ENCODE measurements around the gene ECE2.

Gene ECE2

DNA sequence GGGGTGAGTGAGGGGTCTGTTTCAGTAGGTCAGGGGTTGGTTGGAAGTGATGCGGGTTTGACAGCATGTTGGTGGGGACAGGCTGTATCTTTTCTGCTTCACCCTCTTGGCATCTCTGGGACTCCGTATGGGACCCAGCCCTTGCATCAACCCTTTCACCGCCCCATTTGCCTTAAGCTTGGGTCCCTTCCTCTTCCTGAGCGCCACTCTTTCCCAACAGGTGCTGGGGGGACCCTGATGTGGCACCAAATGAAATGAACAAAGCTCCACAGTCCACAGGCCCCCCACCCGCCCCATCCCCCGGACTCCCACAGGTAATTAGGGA, 39.7 kb downstream of the ECE2 start:
- DNase-seq, result peak in 2 of 6 experiments; percentile 36 to 48

- DNase-seq, result peak in 2 of 6 experiments; percentile 9 to 28
Measured at GRCh38 chr3:184315871-184316661, 40.2 kb downstream of the ECE2 start.

DNA sequence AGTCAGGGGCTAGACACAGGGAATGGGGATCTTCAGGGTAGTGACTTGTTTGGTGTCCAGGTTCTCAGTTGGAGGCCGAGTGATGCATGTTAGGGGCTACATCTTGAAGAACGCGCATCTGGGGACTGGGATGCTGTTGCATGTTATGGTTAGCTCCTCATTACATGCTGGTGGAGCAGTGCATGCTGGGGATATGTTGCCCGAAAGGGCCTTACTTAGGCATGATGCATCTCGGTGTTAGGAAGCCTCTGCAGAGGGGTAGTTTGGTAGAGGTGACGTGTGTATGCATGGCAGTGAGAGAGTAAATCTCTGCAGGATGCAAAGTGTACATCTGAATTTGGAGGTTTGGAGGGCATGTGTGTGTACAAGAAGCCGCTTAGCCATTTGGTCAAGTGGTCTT, 41.0 kb downstream of the ECE2 start:
- DNase-seq, result no peak

DNA sequence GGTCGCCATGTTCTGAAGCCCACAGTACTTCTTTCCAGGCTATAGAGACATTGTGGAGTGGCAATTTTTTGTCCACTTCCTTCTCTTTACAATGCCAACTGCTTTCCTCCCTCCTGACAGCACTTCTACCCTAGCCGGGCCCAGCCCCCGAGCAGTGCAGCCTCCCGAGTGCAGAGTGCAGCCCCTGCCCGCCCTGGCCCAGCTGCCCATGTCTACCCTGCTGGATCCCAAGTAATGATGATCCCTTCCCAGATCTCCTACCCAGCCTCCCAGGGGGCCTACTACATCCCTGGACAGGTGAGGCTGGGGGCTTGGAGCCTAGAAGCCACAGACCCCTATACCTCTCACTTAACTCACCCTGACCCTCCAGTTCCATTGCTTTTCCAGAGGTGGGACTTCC, 41.4 kb downstream of the ECE2 start:
- DNase-seq, result no peak

DNA sequence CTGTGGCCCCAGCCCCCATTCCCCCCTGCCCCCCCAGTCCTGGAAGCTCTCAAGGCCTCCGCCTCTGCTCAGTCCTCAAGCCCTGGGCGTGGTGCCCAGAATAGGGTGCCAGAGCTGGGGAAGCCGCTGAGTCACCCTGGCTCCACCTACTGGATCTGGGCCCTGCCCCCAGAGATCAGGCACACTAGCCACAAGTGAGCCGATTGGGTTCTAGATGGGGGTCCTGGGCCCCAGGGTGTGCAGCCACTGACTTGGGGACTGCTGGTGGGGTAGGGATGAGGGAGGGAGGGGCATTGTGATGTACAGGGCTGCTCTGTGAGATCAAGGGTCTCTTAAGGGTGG, 44.3 kb downstream of the ECE2 start:
- DNase-seq, result no peak

DNA sequence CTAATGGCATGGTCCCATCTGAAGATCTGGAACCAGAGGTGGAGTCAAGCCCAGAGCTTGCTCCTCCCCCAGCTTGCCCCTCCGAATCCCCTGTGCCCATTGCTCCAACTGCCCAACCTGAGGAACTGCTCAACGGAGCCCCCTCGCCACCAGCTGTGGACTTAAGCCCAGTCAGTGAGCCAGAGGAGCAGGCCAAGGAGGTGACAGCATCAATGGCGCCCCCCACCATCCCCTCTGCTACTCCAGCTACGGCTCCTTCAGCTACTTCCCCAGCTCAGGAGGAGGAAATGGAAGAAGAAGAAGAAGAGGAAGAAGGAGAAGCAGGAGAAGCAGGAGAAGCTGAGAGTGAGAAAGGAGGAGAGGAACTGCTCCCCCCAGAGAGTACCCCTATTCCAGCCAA, 45.8 kb downstream of the ECE2 start:
- DNase-seq, result no peak

DNA sequence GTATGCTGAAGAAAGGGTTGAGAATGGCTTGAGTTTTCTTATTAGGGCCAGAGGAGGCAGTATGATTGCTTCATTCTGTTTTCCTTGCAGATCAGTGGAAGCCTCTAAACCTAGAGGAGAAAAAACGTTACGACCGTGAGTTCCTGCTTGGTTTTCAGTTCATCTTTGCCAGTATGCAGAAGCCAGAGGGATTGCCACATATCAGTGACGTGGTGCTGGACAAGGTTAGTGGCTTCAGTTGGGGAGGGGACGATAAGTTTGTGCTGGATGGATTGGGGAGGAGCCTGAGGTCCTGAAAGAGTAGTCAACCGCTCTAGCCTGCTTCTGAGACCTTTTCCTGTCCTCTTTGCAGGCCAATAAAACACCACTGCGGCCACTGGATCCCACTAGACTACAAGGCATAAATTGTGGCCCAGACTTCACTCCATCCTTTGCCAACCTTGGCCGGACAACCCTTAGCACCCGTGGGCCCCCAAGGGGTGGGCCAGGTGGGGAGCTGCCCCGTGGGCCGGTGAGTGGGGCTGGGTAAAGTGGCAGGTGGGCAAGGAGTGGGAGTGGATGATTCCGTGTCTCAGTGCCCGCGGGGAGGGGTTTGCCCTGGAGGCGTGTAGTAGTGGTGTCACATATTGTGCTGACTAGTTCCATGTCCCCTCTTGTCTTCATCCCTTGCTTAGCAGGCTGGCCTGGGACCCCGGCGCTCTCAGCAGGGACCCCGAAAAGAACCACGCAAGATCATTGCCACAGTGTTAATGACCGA, 47.1 kb downstream of the ECE2 start:
- no peak for DNase-seq

DNA sequence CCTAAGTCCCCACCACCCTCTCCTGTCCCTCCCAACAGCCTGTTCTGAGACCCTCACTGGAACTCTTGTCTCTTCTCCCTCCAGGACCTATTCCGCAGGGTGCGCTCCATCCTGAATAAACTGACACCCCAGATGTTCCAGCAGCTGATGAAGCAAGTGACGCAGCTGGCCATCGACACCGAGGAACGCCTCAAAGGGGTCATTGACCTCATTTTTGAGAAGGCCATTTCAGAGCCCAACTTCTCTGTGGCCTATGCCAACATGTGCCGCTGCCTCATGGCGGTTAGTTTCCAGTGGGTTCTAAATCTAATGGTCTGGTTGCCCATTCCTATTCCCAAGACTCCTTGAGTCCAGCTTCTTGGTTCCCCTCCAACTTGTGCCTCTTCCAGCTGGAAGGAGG, 47.9 kb downstream of the ECE2 start:
- DNase-seq, result no peak

DNA sequence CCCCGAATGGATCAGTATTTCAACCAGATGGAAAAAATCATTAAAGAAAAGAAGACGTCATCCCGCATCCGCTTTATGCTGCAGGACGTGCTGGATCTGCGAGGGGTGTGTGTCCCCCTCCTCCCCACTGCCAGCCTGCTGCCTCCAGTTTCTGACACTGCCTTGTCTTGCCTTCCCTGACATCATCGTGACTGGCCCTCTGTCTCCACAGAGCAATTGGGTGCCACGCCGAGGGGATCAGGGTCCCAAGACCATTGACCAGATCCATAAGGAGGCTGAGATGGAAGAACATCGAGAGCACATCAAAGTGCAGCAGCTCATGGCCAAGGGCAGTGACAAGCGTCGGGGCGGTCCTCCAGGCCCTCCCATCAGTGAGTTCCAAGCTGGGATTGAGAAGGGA, 49.4 kb downstream of the ECE2 start:
- DNase-seq, result no peak

- DNase-seq, result no peak
Measured at GRCh38 chr3:184325715-184326369, 50.0 kb downstream of the ECE2 start.

GRCh38 chr3:184327171-184327570, 51.3 kb downstream of the ECE2 start:
- no peak for DNase-seq

- DNase-seq, result no peak
Measured at GRCh38 chr3:184328516-184328915, 52.7 kb downstream of the ECE2 start.

- DNase-seq, result no peak
Measured at GRCh38 chr3:184332370-184333090, 56.7 kb downstream of the ECE2 start.

GRCh38 chr3:184333190-184333589, 57.4 kb downstream of the ECE2 start:
- no peak for DNase-seq

- DNase-seq, result no peak
Measured at GRCh38 chr3:184333700-184334099, 57.9 kb downstream of the ECE2 start.

- DNase-seq, result peak in 2 of 6 experiments; percentile 13 to 29
Measured at GRCh38 chr3:184334470-184335158, 58.8 kb downstream of the ECE2 start.

DNA sequence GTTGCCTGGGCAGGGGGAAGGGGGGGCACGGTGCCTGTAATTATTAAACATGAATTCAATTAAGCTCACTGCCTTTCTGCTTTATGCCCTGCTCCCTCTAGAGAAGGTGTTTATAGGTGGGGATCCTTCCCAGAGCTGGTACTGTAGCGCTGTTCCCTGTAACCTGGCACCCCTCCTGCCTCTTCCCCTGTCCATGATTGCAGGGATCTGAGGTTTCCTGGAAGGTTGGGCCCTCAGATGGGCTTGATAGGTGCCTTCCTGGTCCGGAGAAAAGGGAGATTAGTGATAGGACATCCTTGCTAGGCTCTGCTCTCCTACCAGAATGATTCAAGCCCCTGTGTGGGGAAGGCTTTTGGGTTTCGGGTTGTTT, 59.5 kb downstream of the ECE2 start:
- no peak for DNase-seq

DNA sequence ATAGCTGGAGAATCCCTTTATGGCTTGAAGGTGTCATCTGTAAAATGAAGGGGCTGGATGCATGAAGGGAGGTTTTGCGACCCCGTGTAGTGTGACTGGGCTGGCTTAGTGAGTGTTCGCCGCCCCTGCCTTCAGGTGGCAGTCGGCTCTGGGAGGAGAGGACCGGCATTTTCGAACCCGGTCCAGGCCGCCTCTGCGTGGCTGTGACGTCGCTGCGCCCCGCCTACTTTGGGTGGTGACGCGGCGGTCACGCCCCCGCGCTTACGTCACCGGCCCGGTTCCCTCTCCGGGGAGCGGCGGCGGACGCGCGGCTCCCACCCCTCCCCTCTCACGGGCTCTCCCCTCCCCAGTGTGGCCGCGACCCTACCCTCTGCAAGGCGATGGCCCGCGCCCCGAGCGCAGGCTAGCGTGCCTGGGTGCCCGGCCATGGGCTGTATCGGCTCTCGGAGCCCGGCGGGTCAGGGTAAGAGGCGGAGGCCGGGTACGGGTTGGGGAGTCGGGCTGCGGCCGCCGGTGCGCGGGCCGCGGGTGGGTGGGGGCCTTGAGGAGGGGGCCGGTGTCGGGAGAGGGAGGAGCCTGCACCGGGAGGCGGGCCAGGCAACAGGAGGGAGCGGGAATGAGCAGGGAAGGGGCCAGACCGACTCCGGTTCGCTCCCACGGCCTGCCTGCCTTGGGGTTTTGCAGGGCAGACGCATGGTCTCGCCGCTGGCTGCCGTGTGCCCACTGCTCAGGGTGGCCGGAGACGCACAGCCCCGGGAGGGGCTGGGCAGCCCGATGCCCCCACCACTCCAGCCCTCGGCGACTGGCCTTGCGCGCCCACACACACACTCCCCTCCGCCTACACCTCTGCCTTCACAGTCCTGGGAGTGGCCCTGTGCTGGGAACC, 60.1 kb downstream of the ECE2 start:
- peak; percentile 75 to 91 (median 82) for DNase-seq

GRCh38 chr3:184336547-184337398, 61.0 kb downstream of the ECE2 start:
- peak in 2 of 6 experiments; percentile 10 to 35 for DNase-seq

DNA sequence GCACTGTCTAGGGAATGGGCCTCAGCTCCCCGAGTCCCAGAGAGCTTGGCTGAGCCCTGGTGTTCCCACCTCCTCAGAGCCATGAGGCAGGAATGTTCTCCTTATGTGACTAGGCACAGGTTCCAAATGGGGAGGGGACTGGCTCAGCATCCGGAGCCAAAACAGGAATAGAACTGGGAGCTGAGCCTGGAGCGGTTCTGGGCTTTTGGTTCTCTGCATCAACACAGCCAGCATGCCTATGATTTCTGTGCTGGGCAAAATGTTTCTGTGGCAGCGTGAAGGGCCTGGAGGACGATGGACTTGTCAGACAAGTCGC, 61.5 kb downstream of the ECE2 start, which contains the start of gene FAM131A:
TSS of gene FAM131A (plus strand) at position 202 of the 316 bp plus-strand sequence. CDS start at position 233, 31 bp downstream.
- DNase-seq, result no peak

- DNase-seq, result no peak
Measured at GRCh38 chr3:184337981-184338380, 62.2 kb downstream of the ECE2 start.
